Testis (tissue), 3 donors: ENCODE results near the gene OXLD1. TPM values are rescaled to one million over a fixed set of nuclear protein-coding genes. Genes with fewer than 3 reads are reported as not detected.

Source experiments
- DNase-seq: peaks from one replicate; pipeline ENCODE4 v3.0.0-alpha.2; 2019
- H3K27ac ChIP-seq, 2 donors: fragments of 200-600 bp; sonication (generic); one replicate each; pipeline ENCODE4 v1.5.1; 2019
- H3K27me3 ChIP-seq: fragments of 200-600 bp; sonication (generic); one replicate; pipeline ENCODE4 v1.5.1; 2019
- H3K36me3 ChIP-seq: fragments of 200-600 bp; sonication (generic); one replicate; pipeline ENCODE4 v1.5.1; 2017; ENCODE audit warnings: low read depth; ENCODE audit errors: missing control alignments
- H3K4me1 ChIP-seq: fragments of 200-600 bp; sonication (generic); one replicate; pipeline ENCODE4 v1.5.1; 2019
- H3K4me3 ChIP-seq, 2 donors: fragments of 200-600 bp; sonication (generic); one replicate each; pipeline ENCODE4 v1.5.1; 2017 to 2019
- H3K9me3 ChIP-seq: fragments of 200-600 bp; sonication (generic); one replicate; pipeline ENCODE4 v1.5.1; 2017
- POLR2A ChIP-seq: fragments of 450-650 bp; IDR thresholded peaks from one replicate; pipeline ENCODE4 v1.6.1; 2017; ENCODE audit warnings: antibody characterized with exemption, mild to moderate bottlenecking, moderate library complexity
- WGBS, 2 donors: methylation state at CpG; one replicate each; pipeline ENCODE4 v1.1.5; 2018; 5-methylcytosine and 5-hydroxymethylcytosine counted together
- intact Hi-C: fragments of 100-400 bp; cut with DNase I; formaldehyde crosslinking; loops from one replicate; pipeline ENCODE4 v1.15.1; 2023; ENCODE audit warnings: low total_unique reads
- polyA plus RNA-seq: library from polyadenylated mRNA; stranded (reverse); fragments of 350-450 nt; fragmentation: Illumina TruSeq; extraction: RNeasy Lipid Tissue Mini Kit (QIAGEN cat#74804); gene quantifications from one replicate; pipeline ENCODE4 v1.2.3, GENCODE V29; 2014; ENCODE audit warnings: low read depth, low replicate concordance; ENCODE audit not compliant: insufficient read depth
- total RNA-seq, 2 donors: library from RNA; depleted of rRNA; stranded (reverse); fragments of >200 nt; gene quantifications; one replicate each; pipeline ENCODE4 v1.2.3, GENCODE V29; 2016
- TF ChIP-seq, protein P1 (sequence below), 3 experiments: fragments of 450-650 bp in 2 of 3; fragments of 200-600 bp in 1 of 3; sonication (generic) in 1 of 3; IDR thresholded peaks; one replicate each; pipeline ENCODE4 v1.5.1; 2016 to 2019; ENCODE audit warnings: antibody characterized with exemption in 3 of 3, mild to moderate bottlenecking in 2 of 3, moderate library complexity in 1 of 3

Gene OXLD1
- total and polyA plus RNA-seq, 3 donors from 2014 or later, result 40.9 to 48.3 (median 45.2) TPM

DNA sequence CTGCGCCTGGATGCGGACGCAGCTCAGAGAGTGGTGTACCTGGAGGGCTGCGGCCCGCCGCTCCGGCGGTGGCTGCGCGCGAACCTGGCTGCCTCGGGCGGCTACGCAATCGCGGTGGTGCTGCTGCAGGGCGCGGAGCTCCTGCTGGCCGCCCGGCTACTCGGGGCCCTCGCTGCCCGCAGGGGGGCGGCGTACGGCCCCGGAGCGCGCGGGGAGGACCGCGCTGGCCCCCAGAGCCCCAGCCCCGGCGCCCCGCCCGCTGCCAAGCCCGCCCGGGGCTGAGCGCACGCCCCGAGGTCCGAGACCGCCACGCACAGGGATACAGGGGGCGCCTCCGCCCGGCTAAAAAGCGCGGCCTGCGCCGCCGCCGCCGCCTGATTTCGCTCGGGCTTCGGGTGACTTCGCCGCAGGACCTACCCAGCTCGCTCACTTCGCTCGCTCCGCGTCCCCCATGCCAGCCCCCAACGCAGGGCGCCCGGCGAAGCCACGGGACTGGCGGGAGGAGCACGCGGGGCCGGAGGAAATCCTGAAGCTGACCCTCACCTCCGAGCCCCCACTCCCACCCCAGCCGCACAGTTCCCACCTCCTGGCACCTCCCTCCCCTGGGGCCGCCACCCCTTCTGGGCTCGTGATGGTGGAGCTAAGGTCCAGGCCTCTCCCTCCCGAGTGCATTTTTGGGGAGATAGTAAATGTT is 18.2 kb downstream of the OXLD1 start:
- no peaks in the 10 kb centered on the region for H3K9me3 ChIP-seq
- TF ChIP-seq POLR2A, result no peak
- TF ChIP-seq, protein P1, sequence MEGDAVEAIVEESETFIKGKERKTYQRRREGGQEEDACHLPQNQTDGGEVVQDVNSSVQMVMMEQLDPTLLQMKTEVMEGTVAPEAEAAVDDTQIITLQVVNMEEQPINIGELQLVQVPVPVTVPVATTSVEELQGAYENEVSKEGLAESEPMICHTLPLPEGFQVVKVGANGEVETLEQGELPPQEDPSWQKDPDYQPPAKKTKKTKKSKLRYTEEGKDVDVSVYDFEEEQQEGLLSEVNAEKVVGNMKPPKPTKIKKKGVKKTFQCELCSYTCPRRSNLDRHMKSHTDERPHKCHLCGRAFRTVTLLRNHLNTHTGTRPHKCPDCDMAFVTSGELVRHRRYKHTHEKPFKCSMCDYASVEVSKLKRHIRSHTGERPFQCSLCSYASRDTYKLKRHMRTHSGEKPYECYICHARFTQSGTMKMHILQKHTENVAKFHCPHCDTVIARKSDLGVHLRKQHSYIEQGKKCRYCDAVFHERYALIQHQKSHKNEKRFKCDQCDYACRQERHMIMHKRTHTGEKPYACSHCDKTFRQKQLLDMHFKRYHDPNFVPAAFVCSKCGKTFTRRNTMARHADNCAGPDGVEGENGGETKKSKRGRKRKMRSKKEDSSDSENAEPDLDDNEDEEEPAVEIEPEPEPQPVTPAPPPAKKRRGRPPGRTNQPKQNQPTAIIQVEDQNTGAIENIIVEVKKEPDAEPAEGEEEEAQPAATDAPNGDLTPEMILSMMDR (IDR thresholded peaks at IDR 0.05), result no peak
- intact Hi-C loops, result no loop called here
- no peaks in the 10 kb centered on the region for H3K27me3 ChIP-seq
- 9% methylated on average over 53 of the region's 78 CpGs; no CpG with 5 or more reads in 1 of the 2 donors for WGBS, 2 donors
- no peaks in the 10 kb centered on the region for H3K36me3 ChIP-seq
- H3K4me3 ChIP-seq, result no peak overlapping the region
- DNase-seq, result no peak
- no peaks in the 10 kb centered on the region for H3K4me1 ChIP-seq
- no peak overlapping the region for H3K27ac ChIP-seq

DNA sequence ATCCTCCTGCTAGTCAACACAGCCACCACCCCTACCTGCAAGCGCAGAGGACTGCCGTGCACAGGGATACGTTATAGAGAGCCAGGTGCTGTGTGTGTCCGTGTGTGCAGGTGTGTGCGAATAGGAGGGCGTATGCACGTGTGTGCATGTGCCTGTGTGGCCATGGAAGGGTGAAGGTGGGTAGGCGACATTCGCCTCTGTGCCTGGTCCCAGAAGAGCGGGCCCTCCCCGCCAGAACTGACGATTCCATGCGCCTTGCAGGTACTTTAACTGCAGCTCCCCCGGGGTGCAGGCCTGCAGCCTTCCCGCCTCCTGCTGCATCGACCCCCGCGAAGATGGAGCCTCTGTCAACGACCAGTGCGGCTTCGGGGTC is 18.8 kb downstream of the OXLD1 start:
- Histone ChIP-seq H3K27me3 (no peaks in the 10 kb centered on the region), H3K27ac (no peak overlapping the region), H3K4me1 (no peaks in the 10 kb centered on the region), H3K9me3 (no peaks in the 10 kb centered on the region), H3K4me3 (no peak overlapping the region), H3K36me3 (no peaks in the 10 kb centered on the region)
- no peak for TF ChIP-seq POLR2A
- TF ChIP-seq, protein P1 (IDR thresholded peaks at IDR 0.05), result no peak
- DNase-seq, result no peak
- 34 to 37% methylated on average over 19 to 20 of the region's 21 CpGs for WGBS, 2 donors
- intact Hi-C loops, result no loop called here

DNA sequence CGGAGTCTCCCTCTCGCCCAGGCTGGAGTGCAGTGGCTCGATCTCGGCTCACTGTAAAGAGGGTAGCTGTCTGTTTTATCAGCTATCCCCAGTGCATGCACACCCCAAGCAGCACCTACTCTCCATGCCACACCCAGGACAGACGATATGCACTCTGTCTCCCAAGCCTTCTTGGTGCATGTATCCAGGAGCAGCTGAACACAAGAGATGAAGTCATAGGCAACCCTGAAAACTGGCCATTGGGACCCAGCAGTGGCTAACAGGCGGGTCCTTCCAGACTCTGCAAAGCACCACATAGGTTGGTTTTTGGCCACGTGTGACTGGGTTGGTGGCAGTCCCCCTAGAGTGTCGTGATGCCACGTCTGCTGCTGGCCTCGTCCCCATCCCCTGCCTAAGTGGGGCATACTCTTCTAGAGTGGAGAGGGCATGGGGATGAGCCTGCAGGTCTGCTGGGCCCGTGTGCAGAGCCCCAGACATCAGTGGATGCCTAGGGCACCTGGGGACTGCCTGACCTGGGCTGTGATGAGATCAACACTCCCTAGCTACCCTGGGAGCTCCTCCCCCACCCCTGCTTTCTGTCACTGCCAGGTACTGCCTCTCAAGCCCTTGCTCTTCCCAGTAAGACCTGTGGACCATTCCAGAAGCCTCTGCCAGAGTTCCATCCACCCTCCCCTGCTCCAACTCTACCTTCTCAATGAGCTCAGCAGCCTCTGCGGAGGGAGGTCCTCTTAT is 19.4 kb downstream of the OXLD1 start:
- TF ChIP-seq POLR2A, result no peak
- TF ChIP-seq, protein P1 (IDR thresholded peaks at IDR 0.05), result no peak
- no peak for DNase-seq
- 73 to 74% methylated on average over 12 of the region's 12 CpGs for WGBS, 2 donors
- intact Hi-C loops, result no loop called here
- Histone ChIP-seq H3K27me3 (no peaks in the 10 kb centered on the region), H3K36me3 (no peaks in the 10 kb centered on the region), H3K27ac (no peak overlapping the region), H3K4me1 (no peaks in the 10 kb centered on the region), H3K9me3 (no peaks in the 10 kb centered on the region), H3K4me3 (no peak overlapping the region)

DNA sequence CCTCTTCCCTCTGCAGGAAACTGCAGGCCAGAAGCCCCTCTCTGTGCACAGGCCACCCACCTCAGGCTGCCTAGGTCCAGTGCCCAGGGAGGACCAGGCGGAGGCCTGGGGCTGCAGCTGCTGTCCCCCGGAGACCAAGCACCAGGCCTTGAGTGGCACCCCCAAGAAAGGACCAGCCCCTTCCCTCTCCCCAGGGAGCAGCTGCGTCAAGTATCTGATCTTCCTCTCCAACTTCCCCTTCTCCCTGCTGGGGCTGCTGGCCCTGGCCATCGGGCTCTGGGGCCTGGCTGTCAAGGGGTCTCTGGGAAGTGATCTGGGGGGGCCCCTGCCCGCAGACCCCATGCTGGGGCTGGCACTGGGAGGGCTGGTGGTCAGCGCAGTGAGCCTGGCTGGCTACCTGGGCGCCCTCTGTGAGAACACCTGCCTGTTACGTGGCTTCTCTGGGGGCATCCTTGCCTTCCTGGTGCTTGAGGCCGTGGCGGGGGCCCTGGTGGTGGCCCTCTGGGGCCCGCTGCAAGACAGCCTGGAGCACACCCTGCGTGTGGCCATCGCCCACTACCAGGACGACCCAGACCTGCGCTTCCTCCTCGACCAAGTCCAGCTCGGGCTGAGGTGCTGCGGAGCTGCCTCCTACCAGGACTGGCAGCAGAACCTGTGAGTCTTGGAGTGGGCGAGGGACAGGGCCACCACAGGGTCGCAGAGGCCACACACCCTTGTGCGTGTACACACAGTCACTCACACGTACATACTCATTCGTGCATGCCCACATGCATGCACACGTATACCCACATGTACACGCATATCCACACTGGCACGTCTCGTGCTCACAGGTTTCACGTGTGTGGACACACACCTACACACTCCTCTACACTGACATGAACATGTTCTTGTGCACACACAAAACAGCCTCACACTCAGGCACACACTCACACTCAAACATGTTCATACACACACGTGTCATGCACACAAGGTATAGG is 21.1 kb downstream of the OXLD1 start:
- Histone ChIP-seq H3K27me3 (no peaks in the 10 kb centered on the region), H3K27ac (no peak overlapping the region), H3K36me3 (no peaks in the 10 kb centered on the region), H3K9me3 (no peaks in the 10 kb centered on the region), H3K4me1 (no peaks in the 10 kb centered on the region), H3K4me3 (no peak overlapping the region)
- TF ChIP-seq, protein P1 (IDR thresholded peaks at IDR 0.05), result no peak
- TF ChIP-seq POLR2A, result no peak
- DNase-seq, result no peak
- intact Hi-C loops, result no loop called here
- 88 to 89% methylated on average over 12 to 29 of the region's 29 CpGs for WGBS, 2 donors
